Stimulated activated effector memory CD8-positive, alpha-beta T cell treated with anti-CD3 and anti-CD28 coated beads, Interleukin-12 subunit alpha, Interleukin-12 subunit beta, amount 100 ng/mL, for 72 hours (primary cell): ENCODE results near the gene LACTB.
A peak's percentile ranks its signal among the peaks of the same experiment; 100 is the strongest.

Experiments used
- ATAC-seq: fragments of 150-1000 bp; cut with Tn5 transposase; 2 replicates; pipeline ENCODE4 v1.10.0; 2021
- DNase-seq, 2 donors: peaks; one replicate each; pipeline ENCODE4 v3.0.0; 2021 to 2022; ENCODE audit warnings: low spot score in 2 of 2
- H3K27ac Mint-ChIP-seq: one replicate; pipeline ENCODE4 v1.8.0; 2022; ENCODE audit warnings: mild to moderate bottlenecking, mixed read lengths
- H3K36me3 Mint-ChIP-seq: one replicate; pipeline ENCODE4 v1.8.0; 2022; ENCODE audit warnings: mild to moderate bottlenecking, mixed read lengths
- H3K4me1 Mint-ChIP-seq: one replicate; pipeline ENCODE4 v1.8.0; 2022; ENCODE audit warnings: mixed read lengths
- H3K4me3 Mint-ChIP-seq: one replicate; pipeline ENCODE4 v1.8.0; 2022; ENCODE audit warnings: mild to moderate bottlenecking, mixed read lengths
- H3K9me3 Mint-ChIP-seq: one replicate; pipeline ENCODE4 v1.8.0; 2022; ENCODE audit warnings: mixed read lengths

LACTB gene

GRCh38 chr15:63121382-63122001, at the start of gene LACTB:
Gene LACTB (plus strand): TSS chr15:63121861. CDS start chr15:63121872, 11 bp downstream.
- Mint-ChIP-seq H3K27ac (peak within 1 kb of the TSS; percentile 80), H3K36me3 (peaks cover 50% of the 10 kb centered on the region), H3K4me3 (peak within 1 kb of the TSS; percentile 70), H3K4me1 (peaks cover 16% of the 10 kb centered on the region), H3K9me3 (peaks cover 7% of the 10 kb centered on the region)
- peak; percentile 66 to 89 for DNase-seq
- peak; percentile 94 for ATAC-seq

DNA sequence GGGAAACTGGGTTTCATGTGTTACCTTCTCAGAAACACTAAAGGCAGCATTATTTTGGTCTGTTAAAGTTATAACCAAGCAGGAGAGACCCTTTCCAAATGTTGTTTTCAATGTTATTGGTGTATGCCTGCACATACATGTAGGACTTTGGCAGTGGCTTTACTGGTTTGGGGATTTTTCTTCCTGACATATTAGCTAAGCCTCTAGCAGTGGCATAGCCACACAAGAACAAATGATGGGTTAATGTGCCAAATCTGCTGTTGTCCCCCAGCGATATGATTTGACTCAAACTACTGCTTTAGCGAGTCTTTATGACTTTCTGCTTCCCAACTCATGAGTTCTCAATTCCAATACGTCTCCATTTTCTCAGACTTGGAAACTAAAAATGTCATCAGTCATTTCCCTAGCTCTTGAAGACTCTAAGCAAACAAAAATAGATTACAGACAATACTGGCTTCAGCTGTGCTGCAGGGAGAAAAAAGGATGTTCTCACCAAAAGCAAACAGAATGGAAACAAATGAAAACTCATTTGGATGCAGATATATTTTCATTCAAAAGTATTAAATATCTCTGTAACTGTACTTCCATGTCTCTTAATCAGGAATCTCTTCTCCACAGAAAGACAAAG, 49.5 kb upstream of the LACTB start:
- ATAC-seq (no peak), DNase-seq (no peak)
- Mint-ChIP-seq H3K36me3 (no peaks in the 10 kb centered on the region), H3K27ac (no peak overlapping the region), H3K9me3 (no peaks in the 10 kb centered on the region), H3K4me1 (peaks cover 16% of the 10 kb centered on the region), H3K4me3 (no peak overlapping the region)

DNA sequence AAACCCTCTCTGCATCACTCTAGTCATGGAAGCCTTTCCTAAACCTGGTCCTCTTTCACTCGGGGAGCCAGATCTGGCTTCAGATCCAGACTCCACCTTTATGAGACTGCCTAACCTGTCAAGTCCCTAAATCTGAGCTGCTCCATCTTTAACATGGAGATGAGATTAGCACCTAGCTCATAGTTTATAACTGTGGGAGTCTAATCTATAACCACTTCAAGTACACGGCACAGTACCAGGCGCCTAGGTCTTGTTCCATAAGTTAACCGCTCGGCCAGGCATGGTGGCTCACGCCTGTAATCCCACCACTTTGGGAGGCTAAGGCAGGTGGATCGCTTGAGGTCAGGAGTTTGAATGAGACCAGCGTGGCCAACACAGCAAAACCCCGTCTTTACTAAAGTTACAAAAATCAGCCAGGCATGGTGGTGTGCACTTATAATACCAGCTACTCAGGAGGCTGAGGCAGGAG, 48.8 kb upstream of the LACTB start:
- ATAC-seq (no peak), DNase-seq (no peak)
- peaks cover 16% of the 10 kb centered on the region for H3K4me1 Mint-ChIP-seq
- H3K4me3 Mint-ChIP-seq, result no peak overlapping the region
- no peak overlapping the region for H3K27ac Mint-ChIP-seq
- no peaks in the 10 kb centered on the region for H3K36me3 Mint-ChIP-seq
- H3K9me3 Mint-ChIP-seq, result no peaks in the 10 kb centered on the region

DNA sequence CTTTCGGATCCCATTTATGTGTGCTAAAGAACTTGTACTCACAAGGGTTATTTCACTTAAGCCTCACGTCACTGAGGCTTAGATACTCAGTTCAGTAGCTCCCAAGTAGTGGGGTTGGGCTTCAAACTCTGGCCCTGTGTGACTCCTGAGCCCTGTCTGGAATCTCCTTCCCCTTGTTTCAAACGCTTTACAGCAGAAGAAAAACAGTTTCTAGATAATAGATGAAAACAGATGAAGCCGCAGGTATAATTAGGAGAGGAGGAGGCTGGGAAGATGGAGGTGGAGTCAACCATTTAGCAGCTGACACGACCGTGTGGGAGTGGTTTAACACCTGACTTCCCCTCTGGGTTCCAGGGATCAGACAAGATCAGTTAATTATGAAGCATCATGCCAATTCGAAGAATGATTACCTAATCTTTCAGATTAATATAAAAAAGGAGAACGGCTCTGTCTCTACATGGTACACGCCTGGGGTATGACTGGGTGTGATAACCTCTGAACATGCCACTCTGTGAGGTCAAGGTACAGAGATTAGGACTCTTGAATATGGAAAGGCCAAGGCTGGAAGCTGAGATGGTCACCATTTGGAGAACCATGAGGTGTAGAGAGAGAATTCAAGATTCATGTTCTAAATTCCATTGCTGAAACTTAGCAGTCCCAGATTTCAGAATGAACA, 48.0 kb upstream of the LACTB start:
- no peaks in the 10 kb centered on the region for H3K36me3 Mint-ChIP-seq
- ATAC-seq (no peak), DNase-seq (no peak)
- H3K27ac Mint-ChIP-seq, result no peak overlapping the region
- H3K4me3 Mint-ChIP-seq, result no peak overlapping the region
- H3K4me1 Mint-ChIP-seq, result peaks cover 16% of the 10 kb centered on the region
- no peaks in the 10 kb centered on the region for H3K9me3 Mint-ChIP-seq

DNA sequence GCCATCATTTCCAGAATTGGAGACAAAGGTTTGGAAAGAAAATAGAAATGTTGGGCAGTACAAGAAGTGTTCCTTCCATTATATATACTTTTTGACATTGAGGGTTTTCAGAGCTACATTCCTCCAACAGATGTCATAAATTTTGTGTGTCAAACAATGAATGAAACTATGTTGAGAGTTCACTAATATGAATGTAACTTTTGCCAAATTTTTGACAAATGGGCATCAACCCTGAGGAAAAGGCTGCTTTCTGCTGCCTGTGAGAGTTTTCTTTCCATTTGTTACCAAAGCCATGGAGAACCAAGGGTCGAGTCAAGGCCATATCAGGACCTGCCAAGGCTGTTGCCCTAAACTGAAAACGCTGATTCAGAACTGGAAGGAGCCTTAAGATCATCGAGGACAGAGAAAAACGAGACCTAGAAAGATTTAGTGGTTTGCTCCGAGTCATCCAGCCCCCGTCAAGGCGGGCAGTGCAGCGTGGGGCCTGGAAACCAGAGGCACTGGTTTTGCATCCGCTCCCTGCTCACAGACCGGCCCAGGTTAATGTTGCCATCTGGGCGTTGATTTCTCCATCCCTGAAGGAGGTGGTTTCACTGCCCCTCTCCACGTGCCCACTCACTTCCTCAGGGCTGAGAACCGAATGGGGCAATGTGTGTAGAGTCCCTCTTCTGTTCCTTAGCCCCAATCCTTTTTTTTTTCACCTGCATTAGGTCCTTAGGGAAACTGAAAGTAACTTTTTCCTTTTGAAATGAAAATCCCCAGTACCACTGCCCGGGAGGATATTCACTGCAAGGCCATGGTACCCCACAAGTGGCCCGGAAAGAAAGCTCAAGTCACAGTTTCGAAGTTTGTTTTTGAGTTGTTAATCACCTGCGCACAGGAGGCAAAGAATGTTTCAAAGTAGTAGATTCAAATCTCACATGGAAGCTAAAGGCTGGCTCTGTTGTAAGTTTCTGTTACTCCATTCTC, 46.4 kb upstream of the LACTB start:
- peaks cover 16% of the 10 kb centered on the region for H3K4me1 Mint-ChIP-seq
- no peaks in the 10 kb centered on the region for H3K9me3 Mint-ChIP-seq
- DNase-seq (no peak), ATAC-seq (peak; percentile 51)
- H3K36me3 Mint-ChIP-seq, result no peaks in the 10 kb centered on the region
- no peak overlapping the region for H3K4me3 Mint-ChIP-seq
- H3K27ac Mint-ChIP-seq, result peak overlapping the region; percentile 68

- Mint-ChIP-seq H3K36me3 (no peaks in the 10 kb centered on the region), H3K4me1 (peaks cover 16% of the 10 kb centered on the region), H3K4me3 (no peak overlapping the region), H3K27ac (peak overlapping the region; percentile 68), H3K9me3 (no peaks in the 10 kb centered on the region)
- ATAC-seq (no peak), DNase-seq (no peak)
Observed at GRCh38 chr15:63075984-63076713, 45.5 kb upstream of the LACTB start.

- DNase-seq (no peak), ATAC-seq (no peak)
- H3K4me3 Mint-ChIP-seq, result no peak overlapping the region
- peak overlapping the region; percentile 68 for H3K27ac Mint-ChIP-seq
- H3K36me3 Mint-ChIP-seq, result no peaks in the 10 kb centered on the region
- H3K9me3 Mint-ChIP-seq, result no peaks in the 10 kb centered on the region
- H3K4me1 Mint-ChIP-seq, result peaks cover 16% of the 10 kb centered on the region
Observed at GRCh38 chr15:63076714-63077046, 45.0 kb upstream of the LACTB start.

GRCh38 chr15:63077952-63078351, 43.7 kb upstream of the LACTB start:
- Mint-ChIP-seq H3K27ac (no peak overlapping the region), H3K36me3 (no peaks in the 10 kb centered on the region), H3K4me1 (peaks cover 16% of the 10 kb centered on the region), H3K9me3 (no peaks in the 10 kb centered on the region), H3K4me3 (no peak overlapping the region)
- DNase-seq, result no peak
- ATAC-seq, result no peak

DNA sequence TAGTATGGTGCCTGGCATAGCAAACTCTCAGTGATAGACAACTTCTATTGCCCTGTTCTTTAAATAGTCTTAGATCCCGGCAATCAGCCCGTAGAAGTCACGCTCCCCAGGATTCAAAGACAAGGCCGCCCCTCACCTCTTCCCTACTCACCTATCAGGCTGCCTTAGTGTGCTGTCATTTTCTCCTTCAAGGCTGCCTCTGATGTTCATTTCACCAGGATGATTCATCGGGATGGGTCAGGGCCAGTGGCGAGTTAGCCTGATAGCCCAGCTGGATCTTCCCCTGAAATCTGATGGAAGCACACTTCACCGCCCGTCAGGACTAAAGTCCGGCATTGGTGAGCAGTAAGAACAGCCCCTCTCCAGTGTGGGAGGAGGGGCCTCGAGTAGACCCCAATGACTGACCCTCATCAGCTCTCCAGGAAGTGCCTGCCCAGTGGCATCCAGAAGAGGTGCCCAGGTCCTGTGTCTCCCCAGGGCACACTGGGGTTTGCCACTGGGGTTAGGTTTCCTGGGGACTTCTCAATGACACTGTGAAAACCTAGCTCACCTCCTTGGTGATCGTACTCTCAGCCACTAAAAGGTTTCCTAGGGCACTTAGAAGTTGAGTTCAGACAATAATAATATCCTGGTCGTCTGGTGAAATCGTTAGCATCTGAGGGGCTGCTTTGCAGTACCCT, 41.6 kb upstream of the LACTB start:
- no peaks in the 10 kb centered on the region for H3K36me3 Mint-ChIP-seq
- H3K9me3 Mint-ChIP-seq, result no peaks in the 10 kb centered on the region
- no peak overlapping the region for H3K4me3 Mint-ChIP-seq
- H3K27ac Mint-ChIP-seq, result no peak overlapping the region
- H3K4me1 Mint-ChIP-seq, result peaks cover 16% of the 10 kb centered on the region
- DNase-seq, result no peak
- no peak for ATAC-seq

DNA sequence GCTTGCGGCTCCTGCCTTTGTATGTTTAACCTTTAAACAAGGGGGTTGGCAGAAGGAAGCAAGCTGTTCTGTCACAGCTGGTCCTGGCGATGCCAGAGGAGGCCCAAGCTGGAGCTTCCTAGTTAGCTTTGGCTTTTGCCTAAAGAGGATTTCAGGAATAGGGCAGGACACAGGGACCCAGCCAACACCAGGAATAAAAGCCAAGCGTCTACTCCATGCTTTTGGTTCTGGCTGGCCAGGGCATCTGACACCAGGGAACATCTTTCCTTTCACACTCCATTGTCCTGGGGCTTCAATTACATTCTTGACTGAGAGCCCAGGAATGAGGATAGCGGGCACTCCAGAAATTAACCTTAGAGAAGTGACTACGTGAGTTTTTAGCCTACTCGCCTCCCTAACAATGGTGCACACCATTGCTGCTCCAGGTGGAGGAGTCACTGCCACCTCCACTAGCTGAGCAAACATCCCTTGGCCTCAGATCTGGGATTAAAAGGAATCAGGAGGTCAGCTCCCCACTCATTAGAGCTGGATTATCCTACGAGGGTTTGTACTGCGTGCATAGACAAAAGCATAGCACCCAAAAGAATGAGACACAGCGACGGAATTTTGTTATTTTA, 40.9 kb upstream of the LACTB start:
- H3K4me3 Mint-ChIP-seq, result no peak overlapping the region
- H3K9me3 Mint-ChIP-seq, result no peaks in the 10 kb centered on the region
- peaks cover 14% of the 10 kb centered on the region for H3K4me1 Mint-ChIP-seq
- H3K27ac Mint-ChIP-seq, result no peak overlapping the region
- no peaks in the 10 kb centered on the region for H3K36me3 Mint-ChIP-seq
- DNase-seq (no peak), ATAC-seq (no peak)

- Mint-ChIP-seq H3K27ac (no peak overlapping the region), H3K9me3 (no peaks in the 10 kb centered on the region), H3K4me3 (no peak overlapping the region), H3K4me1 (no peaks in the 10 kb centered on the region), H3K36me3 (no peaks in the 10 kb centered on the region)
- DNase-seq, result no peak
- no peak for ATAC-seq
Observed at GRCh38 chr15:63082366-63082765, 39.3 kb upstream of the LACTB start.

- Mint-ChIP-seq H3K27ac (peak overlapping the region; percentile 32), H3K36me3 (no peaks in the 10 kb centered on the region), H3K9me3 (no peaks in the 10 kb centered on the region), H3K4me1 (no peaks in the 10 kb centered on the region), H3K4me3 (no peak overlapping the region)
- DNase-seq (no peak), ATAC-seq (no peak)
Observed at GRCh38 chr15:63083044-63083443, 38.6 kb upstream of the LACTB start.

- Mint-ChIP-seq H3K4me3 (no peak overlapping the region), H3K27ac (peak overlapping the region; percentile 32), H3K36me3 (no peaks in the 10 kb centered on the region), H3K9me3 (no peaks in the 10 kb centered on the region), H3K4me1 (no peaks in the 10 kb centered on the region)
- no peak for ATAC-seq
- no peak for DNase-seq
Observed at GRCh38 chr15:63083541-63083940, 38.1 kb upstream of the LACTB start.

DNA sequence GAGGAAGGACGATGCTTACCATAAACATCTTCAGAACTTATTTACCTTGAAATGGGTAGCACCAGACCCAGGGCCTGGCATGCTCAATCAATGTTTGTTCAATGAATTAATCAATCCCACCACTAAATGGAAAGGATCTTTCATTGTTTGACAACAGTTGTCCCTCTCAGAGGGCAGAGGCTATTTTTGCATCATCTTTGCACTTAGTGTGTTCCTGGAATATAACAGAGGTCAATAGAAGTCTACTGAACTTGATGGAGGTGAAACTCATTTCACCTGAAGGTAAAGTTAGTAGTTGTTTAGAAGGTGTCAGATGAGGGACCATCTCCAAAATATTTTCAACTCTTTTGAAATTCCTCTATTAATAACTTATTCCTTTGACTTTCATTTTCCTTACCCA, 36.9 kb upstream of the LACTB start:
- DNase-seq (no peak), ATAC-seq (no peak)
- H3K9me3 Mint-ChIP-seq, result no peaks in the 10 kb centered on the region
- no peaks in the 10 kb centered on the region for H3K36me3 Mint-ChIP-seq
- no peak overlapping the region for H3K27ac Mint-ChIP-seq
- H3K4me3 Mint-ChIP-seq, result no peak overlapping the region
- H3K4me1 Mint-ChIP-seq, result no peaks in the 10 kb centered on the region
